ENCODE data around the gene PGRMC1.

GRCh38 chrX:119230850-119231249 is 5.2 kb upstream of the PGRMC1 start:
- TF ChIP-seq, protein P1, sequence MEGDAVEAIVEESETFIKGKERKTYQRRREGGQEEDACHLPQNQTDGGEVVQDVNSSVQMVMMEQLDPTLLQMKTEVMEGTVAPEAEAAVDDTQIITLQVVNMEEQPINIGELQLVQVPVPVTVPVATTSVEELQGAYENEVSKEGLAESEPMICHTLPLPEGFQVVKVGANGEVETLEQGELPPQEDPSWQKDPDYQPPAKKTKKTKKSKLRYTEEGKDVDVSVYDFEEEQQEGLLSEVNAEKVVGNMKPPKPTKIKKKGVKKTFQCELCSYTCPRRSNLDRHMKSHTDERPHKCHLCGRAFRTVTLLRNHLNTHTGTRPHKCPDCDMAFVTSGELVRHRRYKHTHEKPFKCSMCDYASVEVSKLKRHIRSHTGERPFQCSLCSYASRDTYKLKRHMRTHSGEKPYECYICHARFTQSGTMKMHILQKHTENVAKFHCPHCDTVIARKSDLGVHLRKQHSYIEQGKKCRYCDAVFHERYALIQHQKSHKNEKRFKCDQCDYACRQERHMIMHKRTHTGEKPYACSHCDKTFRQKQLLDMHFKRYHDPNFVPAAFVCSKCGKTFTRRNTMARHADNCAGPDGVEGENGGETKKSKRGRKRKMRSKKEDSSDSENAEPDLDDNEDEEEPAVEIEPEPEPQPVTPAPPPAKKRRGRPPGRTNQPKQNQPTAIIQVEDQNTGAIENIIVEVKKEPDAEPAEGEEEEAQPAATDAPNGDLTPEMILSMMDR (IDR thresholded peaks at IDR 0.05) = no peak
- no peak for TF ChIP-seq EZH2phosphoT487 (IDR thresholded peaks at IDR 0.05)
- no peak for TF ChIP-seq EZH2 (IDR thresholded peaks at IDR 0.05)
